Measurements from ENCODE around the gene SDK1. TPM values are rescaled to one million over a fixed set of nuclear protein-coding genes. Genes with fewer than 3 reads are reported as not detected.

SDK1 gene
- total RNA-seq, 1 donor from 2014 or later, result 3.9 TPM

DNA sequence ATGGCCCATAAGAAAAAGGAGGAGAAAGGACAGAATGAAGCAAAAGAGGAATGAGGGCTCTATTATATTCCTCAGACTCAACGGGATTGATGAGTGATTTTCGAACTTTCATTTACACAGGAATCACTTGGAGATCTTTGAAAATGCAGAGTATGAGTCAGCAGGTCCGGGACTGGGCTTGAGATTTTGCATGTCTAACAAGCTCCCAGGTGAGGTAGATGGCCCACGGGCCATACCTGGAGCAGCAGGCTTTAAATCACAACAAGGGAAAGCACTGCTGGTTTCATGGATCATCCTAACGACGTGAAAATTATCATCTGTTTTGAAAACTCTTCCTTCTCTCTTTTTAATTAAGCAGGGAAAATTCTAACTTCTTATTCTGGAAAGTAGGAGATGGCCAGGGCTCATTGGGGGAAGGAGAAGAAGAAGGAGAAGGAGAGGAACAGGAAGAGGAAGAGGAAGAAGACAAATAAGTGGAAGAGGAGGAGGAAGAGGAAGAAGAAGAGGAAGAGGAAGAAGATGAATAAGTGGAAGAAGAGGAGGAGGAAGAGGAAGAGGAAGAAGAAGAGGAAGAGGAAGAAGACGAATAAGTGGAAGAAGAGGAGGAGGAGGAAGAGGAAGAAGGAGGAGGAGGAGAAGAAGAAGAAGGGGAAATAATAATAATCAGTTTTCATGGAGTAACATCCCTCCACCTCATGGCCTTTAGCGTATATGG, 3.8 kb upstream of the SDK1 start:
- no peaks in the 10 kb centered on the region for H3K27me3 ChIP-seq (ENCODE audit: control insufficient read depth, insufficient read depth, low read length)
- no peak overlapping the region for H3K4me3 ChIP-seq (ENCODE audit: low read depth, low read length)
- TF ChIP-seq, protein P1, sequence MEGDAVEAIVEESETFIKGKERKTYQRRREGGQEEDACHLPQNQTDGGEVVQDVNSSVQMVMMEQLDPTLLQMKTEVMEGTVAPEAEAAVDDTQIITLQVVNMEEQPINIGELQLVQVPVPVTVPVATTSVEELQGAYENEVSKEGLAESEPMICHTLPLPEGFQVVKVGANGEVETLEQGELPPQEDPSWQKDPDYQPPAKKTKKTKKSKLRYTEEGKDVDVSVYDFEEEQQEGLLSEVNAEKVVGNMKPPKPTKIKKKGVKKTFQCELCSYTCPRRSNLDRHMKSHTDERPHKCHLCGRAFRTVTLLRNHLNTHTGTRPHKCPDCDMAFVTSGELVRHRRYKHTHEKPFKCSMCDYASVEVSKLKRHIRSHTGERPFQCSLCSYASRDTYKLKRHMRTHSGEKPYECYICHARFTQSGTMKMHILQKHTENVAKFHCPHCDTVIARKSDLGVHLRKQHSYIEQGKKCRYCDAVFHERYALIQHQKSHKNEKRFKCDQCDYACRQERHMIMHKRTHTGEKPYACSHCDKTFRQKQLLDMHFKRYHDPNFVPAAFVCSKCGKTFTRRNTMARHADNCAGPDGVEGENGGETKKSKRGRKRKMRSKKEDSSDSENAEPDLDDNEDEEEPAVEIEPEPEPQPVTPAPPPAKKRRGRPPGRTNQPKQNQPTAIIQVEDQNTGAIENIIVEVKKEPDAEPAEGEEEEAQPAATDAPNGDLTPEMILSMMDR (IDR thresholded peaks at IDR 0.05; ENCODE audit: insufficient read depth, low read length, poor library complexity, severe bottlenecking), result no peak
- DNase-seq (ENCODE audit: low read depth), result no peak
- no peaks in the 10 kb centered on the region for H3K36me3 ChIP-seq (ENCODE audit: control insufficient read depth, insufficient read depth, low read length)

DNA sequence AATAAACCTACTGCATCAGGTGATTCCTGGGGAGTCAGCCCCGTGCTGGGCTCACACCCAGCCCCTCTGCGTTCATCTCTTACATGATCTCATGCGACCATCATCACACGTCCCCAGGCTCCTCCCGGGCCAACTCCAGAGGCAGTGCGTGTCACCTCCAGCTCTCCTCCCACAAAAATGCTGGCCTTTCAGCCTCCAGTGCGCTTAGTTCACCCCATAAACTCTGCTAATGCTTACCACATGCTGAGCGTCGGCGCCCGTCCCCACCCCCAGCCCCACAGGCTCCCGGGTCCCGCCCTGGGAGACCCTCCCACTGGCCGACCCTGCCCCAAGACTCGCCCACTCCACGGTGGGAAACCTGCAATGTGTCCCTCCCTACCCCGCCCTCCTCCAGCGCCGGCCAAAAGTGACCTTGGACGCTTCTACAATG, 816 bp upstream of the SDK1 start:
- TF ChIP-seq, protein P1 (IDR thresholded peaks at IDR 0.05; ENCODE audit: insufficient read depth, low read length, poor library complexity, severe bottlenecking), result no peak
- no peak for DNase-seq (ENCODE audit: low read depth)
- Histone ChIP-seq H3K27me3 (ENCODE audit: control insufficient read depth, insufficient read depth, low read length) (no peaks in the 10 kb centered on the region), H3K4me3 (ENCODE audit: low read depth, low read length) (peak overlapping the region; percentile 51), H3K36me3 (ENCODE audit: control insufficient read depth, insufficient read depth, low read length) (no peaks in the 10 kb centered on the region)

DNA sequence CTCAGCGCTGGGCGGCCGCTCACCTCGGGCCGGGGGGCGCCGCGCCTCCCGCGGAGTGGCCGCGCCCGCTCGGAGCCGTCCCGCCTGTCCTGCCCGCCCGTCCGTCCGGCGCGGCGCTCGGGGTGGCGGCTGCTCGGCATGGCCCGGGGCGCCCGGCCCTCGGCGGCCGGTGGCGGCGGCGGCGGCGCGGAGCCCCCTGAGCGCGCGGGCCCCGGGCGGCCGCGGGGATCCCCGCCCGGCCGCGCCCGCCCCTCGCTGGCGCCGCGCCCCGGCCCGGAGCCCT, 338 bp downstream of the SDK1 start:
- no peaks in the 10 kb centered on the region for H3K36me3 ChIP-seq (ENCODE audit: control insufficient read depth, insufficient read depth, low read length)
- TF ChIP-seq, protein P1 (IDR thresholded peaks at IDR 0.05; ENCODE audit: insufficient read depth, low read length, poor library complexity, severe bottlenecking), result no peak
- H3K4me3 ChIP-seq (ENCODE audit: low read depth, low read length), result peak overlapping the region; percentile 67
- no peak for DNase-seq (ENCODE audit: low read depth)
- H3K27me3 ChIP-seq (ENCODE audit: control insufficient read depth, insufficient read depth, low read length), result no peaks in the 10 kb centered on the region

DNA sequence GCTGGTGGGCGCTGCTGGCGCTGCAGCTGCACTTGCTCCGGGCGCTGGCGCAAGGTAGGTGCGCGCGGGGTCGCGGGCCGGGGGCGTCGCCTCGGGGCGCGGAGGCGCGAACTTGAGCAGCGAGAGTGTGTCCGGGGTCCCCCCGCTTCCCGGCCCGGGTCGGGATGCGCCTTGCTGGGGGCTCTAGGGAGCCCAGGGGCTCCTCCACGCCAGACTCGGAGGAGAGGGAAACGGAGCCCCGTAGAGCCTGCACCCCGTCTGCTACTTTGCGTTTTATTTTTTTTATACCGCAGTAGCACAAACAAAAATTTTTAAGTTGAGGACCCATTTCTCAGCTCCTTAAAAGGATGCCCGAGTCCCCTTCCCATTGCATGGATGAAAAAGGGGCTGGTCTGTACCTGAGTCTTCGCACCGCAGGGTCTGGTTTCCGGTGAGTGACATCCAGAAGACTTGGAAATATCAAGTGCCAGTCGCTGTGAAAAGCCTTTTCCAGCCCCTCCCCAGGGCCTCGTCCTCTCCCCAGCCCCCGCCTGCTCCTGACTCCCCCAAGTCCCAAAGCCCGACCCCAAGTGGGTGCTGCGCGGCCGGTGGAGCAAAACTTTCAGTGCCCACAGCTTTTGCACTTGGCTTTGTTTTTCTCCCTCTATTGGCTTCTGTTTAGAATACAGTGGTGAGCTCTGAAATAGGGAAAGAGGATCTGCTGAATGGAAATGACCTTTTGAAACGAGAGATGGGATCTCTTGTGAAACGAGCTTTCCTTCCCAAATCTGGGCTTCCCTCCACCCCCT, 973 bp downstream of the SDK1 start:
- Histone ChIP-seq H3K27me3 (ENCODE audit: control insufficient read depth, insufficient read depth, low read length) (no peaks in the 10 kb centered on the region), H3K4me3 (ENCODE audit: low read depth, low read length) (peak overlapping the region; percentile 67), H3K36me3 (ENCODE audit: control insufficient read depth, insufficient read depth, low read length) (no peaks in the 10 kb centered on the region)
- DNase-seq (ENCODE audit: low read depth), result no peak
- TF ChIP-seq, protein P1 (IDR thresholded peaks at IDR 0.05; ENCODE audit: insufficient read depth, low read length, poor library complexity, severe bottlenecking), result peak; percentile 50

DNA sequence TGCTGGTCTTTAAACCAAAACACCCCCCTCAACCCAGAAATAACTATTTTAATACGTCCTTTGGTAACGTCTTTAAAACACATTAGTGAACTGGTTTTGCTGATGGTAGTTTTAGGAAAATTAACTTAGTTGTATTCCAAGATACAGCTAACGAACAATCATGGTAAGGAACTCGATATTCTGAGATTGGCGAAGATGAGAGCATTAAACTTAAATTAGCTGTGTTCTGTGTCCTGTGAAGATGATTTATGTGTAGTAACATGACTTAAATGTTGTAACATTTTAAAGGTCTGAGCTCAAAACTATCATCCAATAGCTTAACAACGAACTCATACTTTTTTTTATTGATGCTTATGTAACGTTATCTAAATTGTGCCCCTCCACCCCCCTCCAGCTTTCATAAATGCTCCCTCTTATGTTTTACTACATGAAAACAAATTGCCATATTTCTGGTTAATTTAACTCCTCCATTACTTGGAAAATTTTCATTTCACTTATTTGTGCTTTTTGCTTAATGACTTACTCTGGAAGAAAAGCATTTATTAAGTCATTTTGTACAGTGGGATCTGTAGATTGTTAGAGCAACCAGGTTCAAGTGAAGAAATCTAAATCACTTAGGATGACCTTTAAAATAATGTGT, 1.7 kb downstream of the SDK1 start:
- Histone ChIP-seq H3K27me3 (ENCODE audit: control insufficient read depth, insufficient read depth, low read length) (no peaks in the 10 kb centered on the region), H3K4me3 (ENCODE audit: low read depth, low read length) (peak overlapping the region; percentile 67), H3K36me3 (ENCODE audit: control insufficient read depth, insufficient read depth, low read length) (no peaks in the 10 kb centered on the region)
- TF ChIP-seq, protein P1 (IDR thresholded peaks at IDR 0.05; ENCODE audit: insufficient read depth, low read length, poor library complexity, severe bottlenecking), result no peak
- no peak for DNase-seq (ENCODE audit: low read depth)

Data from kidney epithelial cell (primary cell).